Endothelial cell of umbilical vein (primary cell): ENCODE measurements around the gene VSTM4. TPM values are rescaled to one million over a fixed set of nuclear protein-coding genes. Genes with fewer than 3 reads are reported as not detected.

Experiments
- BruUV-seq: library from RNA; stranded (reverse); fragments of 400-500 nt; replicated peaks from 2 replicates; lab custom pipeline; 2021; lab: Mats Ljungman, UMichigan
- CTCF ChIA-PET: fragments of 300-600, 350-600 bp; sonication (Branson Sonifier 250); formaldehyde crosslinking; loops from one replicate; lab custom pipeline; 2021; ENCODE audit warnings: antibody characterized with exemption, inconsistent platforms; lab: Charles Lee
- POLR2A ChIA-PET: fragments of 300-600, 350-600 bp; sonication (Branson Sonifier 250); formaldehyde crosslinking; loops from one replicate; lab custom pipeline; 2021; ENCODE audit warnings: antibody characterized with exemption, inconsistent platforms; lab: Charles Lee
- DNase-seq: peaks from one replicate; pipeline ENCODE4 v3.0.0-alpha.2; 2011; ENCODE audit warnings: low read depth, low spot score
- FAIRE-seq: peaks from 2 replicates; lab custom pipeline; 2011; peaks lifted over from hg19 to GRCh38; lab: Jason Lieb, UNC
- H2AFZ ChIP-seq: 2 replicates; pipeline ENCODE4 v1.6.0; 2012; ENCODE audit warnings: low read depth, low read length, control low read depth, inconsistent platforms
- H3K27ac ChIP-seq: 2 replicates; pipeline ENCODE4 v1.5.1; 2011; ENCODE audit warnings: low read depth, mild to moderate bottlenecking, control low read depth, low read length, moderate library complexity; ENCODE audit not compliant: insufficient read depth
- H3K27me3 ChIP-seq, 2 experiments: 2 replicates each; pipeline versions ENCODE4 v1.6.0 to v1.6.1; 2011; ENCODE audit warnings: low read length in 2 of 2, mixed read lengths in 1 of 2; ENCODE audit not compliant: control insufficient read depth in 2 of 2, insufficient read depth in 2 of 2
- H3K36me3 ChIP-seq, 2 experiments: 2 replicates in 1 of 2; 3 replicates in 1 of 2; pipeline ENCODE4 v1.5.1; 2011; ENCODE audit warnings: low read length in 2 of 2, mild to moderate bottlenecking in 1 of 2, moderate library complexity in 1 of 2; ENCODE audit not compliant: control insufficient read depth in 2 of 2, insufficient read depth in 2 of 2; ENCODE audit errors: extremely low read depth in 1 of 2
- H3K4me1 ChIP-seq: 3 replicates; pipeline ENCODE4 v1.5.1; 2011; ENCODE audit warnings: mild to moderate bottlenecking, low read length; ENCODE audit not compliant: control insufficient read depth, insufficient read depth; ENCODE audit errors: extremely low read depth
- H3K4me2 ChIP-seq: 2 replicates; pipeline ENCODE4 v1.6.1; 2011; ENCODE audit warnings: low read length, control low read depth, mixed read lengths; ENCODE audit not compliant: insufficient read depth
- H3K4me3 ChIP-seq, 3 experiments: fragments of 200-600 bp in 1 of 3; sonication (generic), shearing (Covaris generic) in 1 of 3; replicated peaks in 1 of 3; 2 replicates each; pipeline ENCODE4 v1.5.1; 2011 to 2016; ENCODE audit warnings: control low read depth in 3 of 3, low read length in 3 of 3, mild to moderate bottlenecking in 2 of 3, inconsistent platforms in 1 of 3, low read depth in 1 of 3, moderate library complexity in 1 of 3; ENCODE audit not compliant: insufficient read depth in 1 of 3
- H3K79me2 ChIP-seq: 2 replicates; pipeline ENCODE4 v1.6.0; 2012; ENCODE audit warnings: low read length, inconsistent platforms; ENCODE audit not compliant: control insufficient read depth, insufficient read depth
- H3K9ac ChIP-seq: replicated peaks from 2 replicates; pipeline ENCODE3; 2011; ENCODE audit warnings: low read length, control low read depth; ENCODE audit not compliant: insufficient read depth; ENCODE audit errors: extremely low read depth
- H3K9me1 ChIP-seq: replicated peaks from 3 replicates; pipeline ENCODE4 v1.6.0; 2011; ENCODE audit warnings: mild to moderate bottlenecking, low read length; ENCODE audit not compliant: control insufficient read depth, insufficient read depth; ENCODE audit errors: extremely low read depth
- H3K9me3 ChIP-seq: replicated peaks from 2 replicates; pipeline ENCODE4 v1.5.1; 2012; ENCODE audit warnings: low read length, inconsistent platforms; ENCODE audit not compliant: control insufficient read depth, insufficient read depth
- H4K20me1 ChIP-seq: replicated peaks from 2 replicates; pipeline ENCODE3; 2011; ENCODE audit warnings: mild to moderate bottlenecking, low read length; ENCODE audit not compliant: control insufficient read depth, insufficient read depth; ENCODE audit errors: extremely low read depth
- CTCF ChIP-seq, 2 donors: IDR thresholded peaks; 1 replicate in 1 of 2; 2 replicates in 1 of 2; pipeline ENCODE4 v1.5.1; 2011; ENCODE audit warnings: low read length in 2 of 2, mild to moderate bottlenecking in 2 of 2, moderate library complexity in 2 of 2, control low read depth in 1 of 2, inconsistent platforms in 1 of 2, low read depth in 1 of 2; ENCODE audit not compliant: insufficient read depth in 1 of 2; ENCODE audit errors: extremely low read depth in 1 of 2
- EZH2 ChIP-seq: IDR thresholded peaks from 2 replicates; pipeline ENCODE4 v1.6.1; 2012; ENCODE audit warnings: borderline replicate concordance, low read depth, mild to moderate bottlenecking, moderate library complexity, low read length, inconsistent platforms; ENCODE audit not compliant: severe bottlenecking
- FOS ChIP-seq: IDR thresholded peaks from 2 replicates; pipeline ENCODE4 v1.6.1; 2011; ENCODE audit warnings: mild to moderate bottlenecking, low read length, moderate library complexity, borderline replicate concordance; ENCODE audit not compliant: insufficient read depth
- GATA2 ChIP-seq: IDR thresholded peaks from 2 replicates; pipeline ENCODE4 v1.7.0; 2011; ENCODE audit warnings: low read depth, mild to moderate bottlenecking, moderate library complexity, mixed read lengths, low read length; ENCODE audit not compliant: insufficient read length, insufficient read depth
- JUN ChIP-seq: IDR thresholded peaks from 2 replicates; pipeline ENCODE4 v1.6.1; 2011; ENCODE audit warnings: borderline replicate concordance, low read depth; ENCODE audit not compliant: insufficient read length, insufficient read depth
- MAX ChIP-seq: IDR thresholded peaks from 2 replicates; pipeline ENCODE4 v1.6.1; 2011; ENCODE audit not compliant: insufficient read depth, insufficient read length
- MYC ChIP-seq: IDR thresholded peaks from one replicate; pipeline ENCODE4 v1.6.1; 2011; ENCODE audit warnings: mild to moderate bottlenecking, low read depth, low read length
- POLR2A ChIP-seq: IDR thresholded peaks from 2 replicates; pipeline ENCODE4 v1.6.1; 2012; ENCODE audit warnings: low read depth, mild to moderate bottlenecking, control low read depth, low read length
- POLR2AphosphoS5 ChIP-seq: IDR thresholded peaks from 2 replicates; pipeline ENCODE4 v1.6.1; 2012; ENCODE audit warnings: low read depth, mild to moderate bottlenecking, control low read depth, low read length, moderate library complexity; ENCODE audit not compliant: insufficient read depth
- dilution Hi-C: fragments of 300-500 bp; cut with MboI; formaldehyde crosslinking; loops from one replicate; pipeline ENCODE4 v1.15.0; 2019; ENCODE audit warnings: low sequenced_read_pairs; ENCODE audit not compliant: extremely low pct_ligation_motif_present
- intact Hi-C: fragments of 100-400 bp; cut with micrococcal nuclease; formaldehyde crosslinking; loops from one replicate; pipeline ENCODE4 v1.10.0; 2022
- polyA plus RNA-seq, 4 experiments: library from polyadenylated mRNA; depleted of rRNA in 3 of 4; stranded (reverse) in 3 of 4; unstranded in 1 of 4; fragments of >200 nt; gene quantifications; 2 replicates each; pipeline versions ENCODE4 v1.2.1 to v1.2.3, GENCODE V29; 2011 to 2012; ENCODE audit warnings: missing spikeins in 1 of 4
- total RNA-seq: library from RNA; stranded (reverse); gene quantifications from 2 replicates; pipeline ENCODE4 v1.2.3, GENCODE V29; 2021

The VSTM4 gene
- total and polyA plus RNA-seq, 2 donors (not counting 3 experiments of a cell fraction or from before 2014, with no cell fraction given), result 0.07 TPM

GRCh38 chr10:49111320-49111698 is 4.0 kb downstream of the VSTM4 start:
- DNase-seq (no peak), FAIRE-seq (no peak)
- dilution Hi-C loops (no loop called here), intact Hi-C loops (no loop called here)
- H3K79me2 ChIP-seq, result no peaks in the 10 kb centered on the region
- H2AFZ ChIP-seq, result no peak overlapping the region
- H3K4me3 ChIP-seq, result no peak overlapping the region
- POLR2A ChIA-PET, result no interaction called here
- CTCF ChIA-PET, result interaction anchor here (1.5 kb wide), 1 partner anchor 296 kb away, joined by 3 read pairs; no protein-coding TSS in a partner anchor
- H3K4me2 ChIP-seq, result no peak overlapping the region
- no peaks in the 10 kb centered on the region for H4K20me1 ChIP-seq
- no peak overlapping the region for H3K9ac ChIP-seq
- H3K36me3 ChIP-seq, result no peaks in the 10 kb centered on the region
- H3K27ac ChIP-seq, result no peak overlapping the region
- no peaks in the 10 kb centered on the region for H3K9me1 ChIP-seq
- no peak for TF ChIP-seq FOS
- TF ChIP-seq POLR2A, result no peak
- no peak for TF ChIP-seq POLR2AphosphoS5
- no peak for TF ChIP-seq JUN
- H3K9me3 ChIP-seq, result no peaks in the 10 kb centered on the region
- peaks cover 10 to 21% of the 10 kb centered on the region in 2 experiments for H3K27me3 ChIP-seq
- no TSS peak for BruUV-seq
- H3K4me1 ChIP-seq, result no peaks in the 10 kb centered on the region

- no peak for FAIRE-seq
- ChIA-PET CTCF (interaction anchor here (1.5 kb wide), 1 partner anchor 297 kb away, joined by 3 read pairs; no protein-coding TSS in a partner anchor), POLR2A (no interaction called here)
- Histone ChIP-seq H3K4me1 (no peaks in the 10 kb centered on the region), H4K20me1 (no peaks in the 10 kb centered on the region), H3K27ac (no peak overlapping the region), H3K27me3 (peaks cover 10 to 17% of the 10 kb centered on the region in 2 experiments), H3K4me3 (no peak overlapping the region), H3K9me1 (no peaks in the 10 kb centered on the region), H3K4me2 (no peak overlapping the region), H3K9me3 (no peaks in the 10 kb centered on the region), H3K79me2 (no peaks in the 10 kb centered on the region), H2AFZ (no peak overlapping the region), H3K9ac (no peak overlapping the region), H3K36me3 (no peaks in the 10 kb centered on the region)
- no TSS peak for BruUV-seq
- intact Hi-C loops, result no loop called here
- dilution Hi-C loops, result no loop called here
- DNase-seq, result no peak
- TF ChIP-seq MAX (no peak), POLR2A (no peak), JUN (no peak), GATA2 (no peak), POLR2AphosphoS5 (no peak), EZH2 (no peak), FOS (no peak), CTCF (IDR thresholded peaks at IDR 0.05; ENCODE audit: extremely low read depth in 1 of 2, insufficient read depth in 1 of 2, low read depth in 1 of 2, low read length in 2 of 2) (no peak), MYC (no peak)
Observed at GRCh38 chr10:49110684-49111319, 4.5 kb downstream of the VSTM4 start.
